Activated naive CD4-positive, alpha-beta T cell treated with anti-CD3 and anti-CD28 coated beads, Interleukin-2, amount 50 U/mL, for 72 hours (primary cell): Measurements from ENCODE around the gene LITAF. TPM values are rescaled to one million over a fixed set of nuclear protein-coding genes. Genes with fewer than 3 reads are reported as not detected.
"Not testable (repeated sequence)": the region's sequence is repeated elsewhere in the genome, so short reads cannot be mapped to it uniquely, and the experiment has no call there.

Experiments used
- ATAC-seq, 2 donors: fragments of 150-1000 bp; cut with Tn5 transposase; 2 replicates each; pipeline ENCODE4 v1.10.0; 2021; ENCODE audit warnings: mild to moderate bottlenecking in 2 of 2, moderate library complexity in 2 of 2
- DNase-seq, 2 donors: peaks; one replicate each; pipeline ENCODE4 v3.0.0; 2021 to 2022; ENCODE audit warnings: low spot score in 2 of 2
- H3K27ac Mint-ChIP-seq, 2 donors: one replicate each; pipeline ENCODE4 v1.8.0; 2022; ENCODE audit warnings: mild to moderate bottlenecking in 2 of 2, mixed read lengths in 2 of 2
- H3K36me3 Mint-ChIP-seq, 2 donors: one replicate each; pipeline ENCODE4 v1.8.0; 2022; ENCODE audit warnings: mixed read lengths in 2 of 2
- H3K9me3 Mint-ChIP-seq, 2 donors: one replicate each; pipeline ENCODE4 v1.8.0; 2022; ENCODE audit warnings: mixed read lengths in 2 of 2
- total RNA-seq, 2 donors: library from RNA; stranded (reverse); gene quantifications; one replicate each; pipeline ENCODE4 v1.2.3, GENCODE V29; 2022

The LITAF gene
- total RNA-seq, 2 donors from 2014 or later: 91.0 to 112 TPM

DNA sequence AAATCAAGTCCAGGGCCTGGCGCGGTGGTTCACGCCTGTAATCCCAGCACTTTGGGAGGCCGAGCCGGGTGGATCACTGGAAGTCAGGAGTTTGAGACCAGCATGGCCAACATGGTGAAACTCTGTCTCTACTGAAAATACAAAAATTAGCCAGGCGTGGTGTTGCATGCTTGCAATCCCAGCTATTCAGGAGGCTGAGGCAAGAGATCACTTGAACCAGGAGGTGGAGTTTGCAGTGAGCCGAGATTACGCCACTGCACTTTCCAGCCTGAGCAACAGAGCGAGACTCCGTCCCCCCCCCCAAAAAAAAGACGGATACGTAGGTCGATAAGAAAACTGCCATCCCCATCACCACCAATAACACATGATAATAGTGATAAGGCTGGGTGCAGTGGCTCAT, 82.5 kb downstream of the LITAF start:
- not testable (repeated sequence) for H3K36me3 Mint-ChIP-seq, H3K9me3 Mint-ChIP-seq, ATAC-seq, DNase-seq
- peak overlapping the region in 1 of 2 donors; percentile 44 for H3K27ac Mint-ChIP-seq

DNA sequence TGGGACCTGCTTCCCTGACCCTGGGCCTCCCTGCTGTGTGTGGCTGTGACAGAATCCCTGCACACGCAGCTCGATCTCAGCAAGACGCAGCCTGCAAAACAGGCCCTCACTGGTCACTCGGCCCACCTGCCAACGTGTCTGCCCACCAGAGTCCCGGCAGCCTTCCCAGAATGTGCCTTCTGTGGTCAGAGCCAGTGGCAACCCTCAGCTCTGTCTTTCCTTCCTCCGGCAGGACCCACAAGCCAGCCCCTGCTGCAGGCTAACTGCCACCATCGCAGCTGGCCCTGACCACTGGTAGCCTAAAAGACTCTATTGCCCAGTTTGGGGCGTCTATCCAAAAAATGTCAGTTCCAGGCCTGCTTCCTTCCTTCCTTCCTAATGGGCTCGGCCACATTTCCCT, 83.2 kb downstream of the LITAF start:
- ATAC-seq: no peak
- Mint-ChIP-seq H3K36me3 (no peaks in the 10 kb centered on the region), H3K9me3 (no peaks in the 10 kb centered on the region), H3K27ac (no peak overlapping the region)
- DNase-seq: no peak

DNA sequence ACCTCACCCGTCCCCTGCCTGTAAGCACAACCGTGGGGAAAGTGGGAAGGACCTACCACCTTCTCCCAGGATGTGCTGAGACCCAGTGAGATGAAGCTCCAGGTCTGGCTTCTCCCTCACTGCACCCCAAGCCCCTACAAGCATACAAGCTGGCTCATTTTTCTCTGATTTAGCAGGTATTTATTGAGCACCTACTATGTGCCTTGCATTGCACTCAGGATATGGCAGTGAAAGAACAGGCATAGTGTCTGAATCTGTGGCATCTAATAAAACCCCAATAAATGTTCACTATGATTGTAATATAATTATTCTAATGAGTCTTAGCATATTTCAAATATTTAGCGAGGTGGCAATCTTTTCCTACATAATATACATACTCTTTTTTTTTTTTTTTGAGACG, 84.5 kb downstream of the LITAF start:
- Mint-ChIP-seq H3K9me3 (no peaks in the 10 kb centered on the region), H3K36me3 (no peaks in the 10 kb centered on the region), H3K27ac (no peak overlapping the region)
- DNase-seq (no peak), ATAC-seq (no peak)

DNA sequence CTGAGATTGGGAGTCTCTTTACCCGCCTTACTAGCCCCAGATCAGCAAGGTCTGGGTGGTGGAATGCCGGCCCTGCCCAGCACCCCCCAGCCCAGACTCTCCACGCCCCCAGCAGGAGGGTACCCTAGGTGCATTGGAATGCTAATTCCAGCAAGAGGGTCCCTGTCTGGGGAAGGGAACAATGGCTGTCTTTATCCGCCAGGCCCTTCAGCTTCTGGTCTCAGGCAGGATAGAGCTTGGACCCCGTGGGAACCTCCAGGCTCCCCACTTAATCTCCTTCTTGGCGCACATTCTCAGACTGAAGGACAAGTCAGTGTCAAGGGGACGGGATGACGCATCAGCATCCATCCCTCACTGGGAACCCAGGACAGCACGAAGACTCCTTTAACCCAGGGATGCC, 85.1 kb downstream of the LITAF start:
- ATAC-seq (no peak), DNase-seq (no peak)
- Mint-ChIP-seq H3K36me3 (no peaks in the 10 kb centered on the region), H3K27ac (no peak overlapping the region), H3K9me3 (no peaks in the 10 kb centered on the region)

DNA sequence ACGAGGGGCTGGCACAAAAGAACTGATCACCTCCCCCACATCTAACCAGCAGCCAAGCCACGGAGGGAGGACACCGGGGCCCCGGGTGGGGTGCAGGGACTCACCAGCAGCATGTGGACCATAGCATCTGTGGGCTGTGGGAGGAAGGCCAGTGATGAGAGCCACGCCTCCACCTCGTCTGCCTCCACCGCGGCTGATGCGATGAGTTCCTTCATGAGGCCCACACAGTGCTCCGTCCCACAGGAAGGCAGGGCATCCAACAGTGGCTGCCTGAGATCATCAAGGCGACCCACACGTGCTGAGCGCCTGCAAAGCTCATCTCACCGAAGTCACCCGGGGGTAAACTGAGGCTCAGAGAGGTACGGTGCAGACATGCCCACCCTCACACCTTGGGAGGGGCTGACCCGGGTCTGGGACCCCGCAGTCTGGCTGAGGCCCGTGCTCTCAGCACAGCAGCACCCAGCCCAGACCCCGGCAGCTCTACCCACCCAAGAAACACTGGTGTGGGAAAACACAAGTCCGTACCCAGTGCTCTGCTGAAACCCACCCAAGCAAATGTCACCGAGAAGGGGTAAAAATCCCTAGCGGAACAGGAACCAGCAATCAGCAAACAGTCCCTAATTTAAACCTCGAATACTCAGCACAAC, 85.9 kb downstream of the LITAF start:
- no peaks in the 10 kb centered on the region for H3K9me3 Mint-ChIP-seq
- DNase-seq: no peak
- ATAC-seq: no peak
- H3K36me3 Mint-ChIP-seq: no peaks in the 10 kb centered on the region
- H3K27ac Mint-ChIP-seq: no peak overlapping the region

DNA sequence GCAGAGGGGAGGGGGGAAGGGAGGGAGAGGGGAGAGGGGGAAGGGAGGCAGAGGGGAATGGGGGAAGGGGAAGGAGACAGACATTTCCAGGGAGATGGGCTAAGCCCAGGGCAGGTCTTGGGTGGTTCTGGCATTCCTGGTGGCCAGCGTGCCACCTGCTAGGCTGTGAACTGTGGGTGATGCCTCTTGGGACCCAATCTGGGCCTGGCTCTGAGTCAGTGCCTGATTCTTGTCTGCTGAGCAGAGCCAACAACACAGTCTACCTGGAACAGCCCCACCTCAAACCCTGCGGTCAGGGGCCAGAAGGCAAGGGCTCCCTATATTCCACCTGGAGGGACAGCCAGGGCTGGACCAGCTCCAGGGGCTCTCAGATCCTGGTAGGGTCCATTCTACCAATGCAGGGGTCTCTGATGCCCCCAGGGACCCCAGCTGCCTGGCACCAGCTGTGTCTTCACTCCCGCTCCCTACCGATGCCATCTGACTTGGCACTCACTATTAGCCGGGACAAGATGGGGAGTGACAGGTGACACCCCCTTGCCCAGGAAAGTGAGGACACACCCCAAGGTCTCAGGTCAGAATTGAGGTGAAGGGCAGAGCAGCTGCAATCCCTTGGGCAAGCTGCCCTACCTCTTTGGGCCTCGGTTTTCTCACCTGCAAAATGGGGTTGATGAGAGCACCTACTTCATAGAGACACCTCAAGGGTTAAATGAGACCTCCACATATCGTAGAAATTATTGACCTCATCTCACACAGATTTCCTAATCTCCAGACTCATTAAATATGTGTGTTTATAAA, 87.2 kb downstream of the LITAF start:
- no peak for ATAC-seq
- DNase-seq: no peak
- no peaks in the 10 kb centered on the region for H3K36me3 Mint-ChIP-seq
- no peaks in the 10 kb centered on the region for H3K9me3 Mint-ChIP-seq
- H3K27ac Mint-ChIP-seq: no peak overlapping the region

DNA sequence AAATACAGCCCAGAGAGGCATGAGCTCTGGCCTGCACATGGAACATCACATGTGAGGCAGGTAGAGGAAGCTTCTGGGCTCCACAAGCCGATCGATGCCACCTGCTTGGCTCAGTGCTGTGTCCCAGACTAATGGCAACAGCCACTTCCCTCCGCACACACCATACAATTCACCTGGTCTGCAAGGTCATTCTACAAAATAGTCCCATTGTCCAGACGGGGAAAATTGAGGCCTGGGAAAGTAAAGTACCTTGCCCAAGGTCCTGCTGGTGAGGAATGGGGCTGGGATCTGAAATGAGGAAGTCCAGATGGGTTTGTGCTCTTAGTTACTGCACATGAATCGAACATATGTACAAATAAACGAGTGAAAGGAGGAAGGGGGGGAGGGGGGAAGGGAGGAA, 88.0 kb downstream of the LITAF start:
- H3K36me3 Mint-ChIP-seq: no peaks in the 10 kb centered on the region
- DNase-seq (no peak), ATAC-seq (no peak)
- no peak overlapping the region for H3K27ac Mint-ChIP-seq
- no peaks in the 10 kb centered on the region for H3K9me3 Mint-ChIP-seq

DNA sequence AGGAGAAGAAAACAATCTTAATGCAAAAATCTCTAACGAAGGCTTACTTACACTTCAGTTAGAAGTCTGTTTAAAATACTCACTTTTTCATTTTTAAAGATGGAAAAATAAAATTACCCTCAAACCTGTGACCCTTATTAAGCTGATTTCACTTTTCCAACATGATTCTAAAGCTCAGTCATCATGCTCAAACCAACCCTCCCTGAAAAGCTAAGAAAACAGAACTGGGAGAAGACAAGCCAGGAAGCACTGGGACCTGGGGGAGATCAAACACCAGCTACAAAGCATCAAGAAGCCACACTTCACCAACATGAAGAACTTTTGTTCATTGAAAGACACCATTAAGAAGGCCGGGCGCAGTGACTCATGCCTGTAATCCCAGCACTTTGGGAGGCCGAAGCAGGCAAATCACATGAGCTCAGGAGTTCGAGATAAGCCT, 88.8 kb downstream of the LITAF start:
- DNase-seq (no peak), ATAC-seq (no peak)
- Mint-ChIP-seq H3K36me3 (no peaks in the 10 kb centered on the region), H3K27ac (no peak overlapping the region), H3K9me3 (no peaks in the 10 kb centered on the region)

Other genes with a start within 250 kb of the LITAF start
- gene RMI2, start 241.5 kb downstream of the LITAF start, total RNA-seq: 10 to 100 TPM; 40.4 to 78.1 TPM
- 10 to 100 TPM; 11.0 to 14.4 TPM for gene SNN, start 81.5 kb upstream of the LITAF start, total RNA-seq
- gene TXNDC11, start 155.9 kb upstream of the LITAF start, total RNA-seq: 10 to 100 TPM; 26.3 to 32.9 TPM
- 100 to 1,000 TPM; 108 to 150 TPM for gene ZC3H7A, start 210.3 kb upstream of the LITAF start, total RNA-seq